Measurements from ENCODE around the gene FUS.

GRCh38 chr16:31135535-31136286, 44.2 kb upstream of the FUS start, which contains the start of gene PRSS8:
- TF ChIP-seq CTCF (IDR thresholded peaks at IDR 0.05) (no peak), POLR2A (IDR thresholded peaks at IDR 0.05; ENCODE audit: low read depth) (no peak), POLR2AphosphoS5 (IDR thresholded peaks at IDR 0.05) (no peak)
